Activated naive CD8-positive, alpha-beta T cell treated with anti-CD3 and anti-CD28 coated beads, Interleukin-2, amount 10 ng/mL, durations not matched to agents 7 days and 5 days (primary cell): Measurements from ENCODE around the gene COPB1. TPM values are rescaled to one million over a fixed set of nuclear protein-coding genes. Genes with fewer than 3 reads are reported as not detected.

Experiments
- ATAC-seq: fragments of 150-1000 bp; cut with Tn5 transposase; one replicate; pipeline ENCODE4 v1.10.0; 2021; ENCODE audit warnings: low read depth, moderate library complexity
- POLR2A ChIA-PET: fragments of 350-600 bp; sonication (Branson Sonifier 250); formaldehyde crosslinking; loops from one replicate; lab custom pipeline; 2021; ENCODE audit warnings: antibody characterized with exemption; lab: Charles Lee
- DNase-seq: peaks from one replicate; pipeline ENCODE4 v3.0.0; 2021
- H3K27ac Mint-ChIP-seq: one replicate; pipeline ENCODE4 v1.8.0; 2022; ENCODE audit warnings: mild to moderate bottlenecking, mixed read lengths
- H3K27me3 Mint-ChIP-seq: one replicate; pipeline ENCODE4 v1.8.0; 2022; ENCODE audit warnings: mild to moderate bottlenecking, moderate library complexity, mixed read lengths
- H3K36me3 Mint-ChIP-seq: one replicate; pipeline ENCODE4 v1.8.0; 2021; ENCODE audit warnings: mild to moderate bottlenecking, mixed read lengths
- H3K4me1 Mint-ChIP-seq: one replicate; pipeline ENCODE4 v1.8.0; 2021; ENCODE audit warnings: mixed read lengths
- H3K4me3 Mint-ChIP-seq: one replicate; pipeline ENCODE4 v1.8.0; 2022; ENCODE audit warnings: mild to moderate bottlenecking, moderate library complexity, mixed read lengths
- H3K9me3 Mint-ChIP-seq: one replicate; pipeline ENCODE4 v1.8.0; 2021; ENCODE audit warnings: mixed read lengths
- total RNA-seq, 2 experiments: library from RNA; stranded (reverse); gene quantifications; one replicate each; pipeline ENCODE4 v1.2.3, GENCODE V29; 2021

COPB1 gene
- total RNA-seq, 2 experiments from 2014 or later = 80.1 to 91.2 TPM

DNA sequence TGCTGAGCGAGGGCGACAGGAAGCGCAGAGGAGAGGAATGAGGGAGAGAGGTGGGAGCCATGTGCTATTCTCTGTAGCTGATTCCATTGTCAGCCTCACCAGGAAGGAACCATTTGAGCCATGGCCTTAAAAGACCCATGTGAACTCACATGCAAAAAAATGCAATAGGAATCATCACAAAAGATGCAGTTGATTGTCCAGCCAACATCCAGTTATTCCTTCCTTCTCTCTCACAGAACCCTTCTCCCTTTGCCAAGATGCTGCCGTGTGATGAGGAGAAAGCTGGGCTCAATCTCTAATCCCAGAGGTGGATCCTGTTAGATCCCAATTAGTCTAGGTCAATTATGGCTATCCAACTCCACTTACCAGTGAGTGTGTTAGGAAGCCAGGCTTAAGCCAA lies 82.4 kb downstream of the COPB1 start:
- H3K27ac Mint-ChIP-seq = peak overlapping the region; percentile 18
- H3K27me3 Mint-ChIP-seq = no peaks in the 10 kb centered on the region
- peaks cover 61% of the 10 kb centered on the region for H3K4me1 Mint-ChIP-seq
- DNase-seq = no peak
- no peak overlapping the region for H3K4me3 Mint-ChIP-seq
- H3K9me3 Mint-ChIP-seq = no peaks in the 10 kb centered on the region
- H3K36me3 Mint-ChIP-seq = peaks cover 6% of the 10 kb centered on the region
- ATAC-seq = no peak
- POLR2A ChIA-PET = no interaction called here

GRCh38 chr11:14414470-14415461 lies 84.8 kb downstream of the COPB1 start:
- Mint-ChIP-seq H3K36me3 (peaks cover 6% of the 10 kb centered on the region), H3K27me3 (no peaks in the 10 kb centered on the region), H3K4me3 (peak overlapping the region; percentile 72), H3K9me3 (no peaks in the 10 kb centered on the region), H3K4me1 (peaks cover 74% of the 10 kb centered on the region), H3K27ac (peak overlapping the region; percentile 85)
- peak; percentile 91 for ATAC-seq
- DNase-seq = peak; percentile 75
- POLR2A ChIA-PET = interaction anchor here (0.6 to 1.2 kb wide), 5 partner anchors 25 to 106 kb away, joined by 3 to 4 read pairs (median 3); no protein-coding TSS in a partner anchor

- DNase-seq (no peak), ATAC-seq (no peak)
- Mint-ChIP-seq H3K4me1 (peaks cover 71% of the 10 kb centered on the region), H3K27ac (peak overlapping the region; percentile 10), H3K9me3 (no peaks in the 10 kb centered on the region), H3K27me3 (no peaks in the 10 kb centered on the region), H3K36me3 (peaks cover 6% of the 10 kb centered on the region), H3K4me3 (no peak overlapping the region)
- POLR2A ChIA-PET = interaction anchor here (0.6 to 1.0 kb wide), 2 partner anchors 8 to 47 kb away, joined by 3 read pairs; no protein-coding TSS in a partner anchor
These were observed 86.1 kb downstream of the COPB1 start for GRCh38 chr11:14413307-14414069.

- H3K4me1 Mint-ChIP-seq = peaks cover 58% of the 10 kb centered on the region
- no peak overlapping the region for H3K4me3 Mint-ChIP-seq
- no peak overlapping the region for H3K27ac Mint-ChIP-seq
- H3K27me3 Mint-ChIP-seq = no peaks in the 10 kb centered on the region
- H3K36me3 Mint-ChIP-seq = peaks cover 6% of the 10 kb centered on the region
- ATAC-seq (no peak), DNase-seq (no peak)
- POLR2A ChIA-PET = no interaction called here
- H3K9me3 Mint-ChIP-seq = no peaks in the 10 kb centered on the region
These were observed 87.8 kb downstream of the COPB1 start for GRCh38 chr11:14411818-14412217.

- POLR2A ChIA-PET = no interaction called here
- no peak for ATAC-seq
- Mint-ChIP-seq H3K27me3 (no peaks in the 10 kb centered on the region), H3K27ac (peak overlapping the region; percentile 12), H3K4me1 (peaks cover 40% of the 10 kb centered on the region), H3K9me3 (no peaks in the 10 kb centered on the region), H3K4me3 (no peak overlapping the region), H3K36me3 (peaks cover 4% of the 10 kb centered on the region)
- no peak for DNase-seq
These were observed 89.7 kb downstream of the COPB1 start for GRCh38 chr11:14409891-14410290.

DNA sequence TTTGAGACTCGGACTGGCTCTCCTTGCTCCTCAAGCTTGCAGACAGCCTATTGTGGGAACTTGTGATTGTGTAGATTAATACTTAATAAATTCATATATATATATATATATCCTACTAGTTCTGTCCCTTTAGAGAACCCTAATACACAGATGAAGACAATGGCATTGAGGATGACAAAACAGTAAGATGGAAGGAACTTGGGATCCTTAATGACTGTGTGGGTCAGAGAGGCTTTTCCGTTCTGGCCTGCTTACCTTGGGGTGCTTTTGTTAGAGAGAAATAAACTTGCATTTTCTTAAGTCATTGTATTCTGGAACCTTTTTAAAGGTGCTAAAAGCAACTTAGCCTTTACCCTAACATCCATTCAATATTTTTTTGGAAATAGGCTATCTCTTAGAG lies 91.0 kb downstream of the COPB1 start:
- no peak for DNase-seq
- Mint-ChIP-seq H3K9me3 (no peaks in the 10 kb centered on the region), H3K27ac (no peak overlapping the region), H3K4me1 (peaks cover 30% of the 10 kb centered on the region), H3K36me3 (peaks cover 4% of the 10 kb centered on the region), H3K4me3 (no peak overlapping the region), H3K27me3 (no peaks in the 10 kb centered on the region)
- no peak for ATAC-seq
- POLR2A ChIA-PET = no interaction called here

Other genes with a start within 250 kb of the COPB1 start
- 10 to 100 TPM; 54.8 to 60.0 TPM for gene RRAS2, start 140.6 kb downstream of the COPB1 start, total RNA-seq
- gene PSMA1, start 20.6 kb upstream of the COPB1 start, total RNA-seq = 100 to 1,000 TPM; 181 to 189 TPM
- gene PDE3B, start 144.0 kb upstream of the COPB1 start, total RNA-seq = 100 to 1,000 TPM; 117 to 125 TPM